Kidney (tissue), 14 donors: Measurements from ENCODE around the gene PIM3. TPM values are rescaled to one million over a fixed set of nuclear protein-coding genes. Genes with fewer than 3 reads are reported as not detected.

Experiments used
- DNase-seq, 5 donors: peaks; one replicate each; pipeline ENCODE4 v3.0.0-alpha.2; 2013 to 2020
- FAIRE-seq: peaks from 2 replicates; lab custom pipeline; 2012; peaks lifted over from hg19 to GRCh38; lab: Jason Lieb, UNC
- H3K27ac ChIP-seq, 2 donors: one replicate each; pipeline ENCODE4 v1.7.0; 2013; ENCODE audit warnings: low read depth in 2 of 2, low read length in 2 of 2, inconsistent platforms in 1 of 2
- H3K27me3 ChIP-seq: one replicate; pipeline ENCODE4 v1.7.1; 2013; ENCODE audit warnings: low read length, inconsistent platforms; ENCODE audit not compliant: control insufficient read depth, insufficient read depth
- H3K36me3 ChIP-seq, 3 donors: one replicate each; pipeline versions ENCODE4 v1.7.0 to v1.7.1; 2013; ENCODE audit warnings: low read length in 3 of 3, control low read depth in 1 of 3, inconsistent platforms in 1 of 3; ENCODE audit not compliant: insufficient read depth in 3 of 3, control insufficient read depth in 2 of 3
- H3K4me1 ChIP-seq, 3 donors: one replicate each; pipeline versions ENCODE4 v1.7.0 to v1.7.1; 2013; ENCODE audit warnings: low read length in 3 of 3, inconsistent platforms in 1 of 3, low read depth in 1 of 3; ENCODE audit not compliant: control insufficient read depth in 2 of 3, insufficient read depth in 2 of 3
- H3K4me3 ChIP-seq, 3 donors: one replicate each; pipeline versions ENCODE4 v1.7.0 to v1.8.1; 2013; ENCODE audit warnings: low read length in 3 of 3, control low read depth in 1 of 3, inconsistent platforms in 1 of 3
- H3K9ac ChIP-seq, 3 donors: one replicate each; pipeline versions ENCODE4 v1.7.0 to v1.7.1; 2013; ENCODE audit warnings: low read length in 3 of 3, control low read depth in 1 of 3, inconsistent platforms in 1 of 3
- H3K9me3 ChIP-seq, 3 donors: one replicate each; pipeline versions ENCODE4 v1.7.0 to v1.7.1; 2013; ENCODE audit warnings: low read length in 3 of 3, control low read depth in 1 of 3, inconsistent platforms in 1 of 3; ENCODE audit not compliant: control insufficient read depth in 2 of 3, insufficient read depth in 1 of 3
- intact Hi-C: fragments of 100-400 bp; cut with DNase I; formaldehyde crosslinking; loops from one replicate; pipeline ENCODE4 v1.11.1; 2022
- polyA plus RNA-seq: library from polyadenylated mRNA; stranded (reverse); fragments of 350-450 nt; fragmentation: Illumina TruSeq; extraction: RNeasy Lipid Tissue Mini Kit (QIAGEN cat#74804); gene quantifications from one replicate; pipeline ENCODE4 v1.2.3, GENCODE V29; 2014; ENCODE audit warnings: low read depth, low replicate concordance; ENCODE audit not compliant: insufficient read depth
- total RNA-seq: library from RNA; stranded (reverse); fragmentation: NEBNext Ultra II Directional; extraction: Animal tissue kit (Norgen Biotek cat#: 25700); gene quantifications from one replicate; pipeline ENCODE4 v1.2.1, GENCODE V29; 2021
- TF ChIP-seq, protein P1 (sequence below): IDR thresholded peaks from 3 replicates; pipeline ENCODE4 v1.5.1; 2012; ENCODE audit warnings: mild to moderate bottlenecking, moderate library complexity, borderline replicate concordance; ENCODE audit not compliant: insufficient read depth; ENCODE audit errors: extremely low read depth
- donor health status: control.
- donor health status: control.
- donor health status: control.
- donor health status: control.
- donor health status: control.
- donor health status: DM: yes; HTN: yes; CAD: no.
- donor health status: Normal renal cell carcinoma (clear cell type).

PIM3 gene
- total and polyA plus RNA-seq, 2 donors from 2014 or later = 96.5 to 107 TPM

GRCh38 chr22:49948958-49949913, 11.3 kb upstream of the PIM3 start:
- peak in 1 of 5 donors; percentile 97 for DNase-seq
- Histone ChIP-seq H3K36me3 (no peaks in the 10 kb centered on the region), H3K9ac (peak overlapping the region in 1 of 3 donors; percentile 34), H3K9me3 (no peaks in the 10 kb centered on the region), H3K4me3 (no peak overlapping the region), H3K4me1 (peaks cover 0 to 46% (median 25%) of the 10 kb centered on the region in 3 donors), H3K27ac (peak overlapping the region; percentile 76 to 81), H3K27me3 (no peaks in the 10 kb centered on the region)
- TF ChIP-seq, protein P1, sequence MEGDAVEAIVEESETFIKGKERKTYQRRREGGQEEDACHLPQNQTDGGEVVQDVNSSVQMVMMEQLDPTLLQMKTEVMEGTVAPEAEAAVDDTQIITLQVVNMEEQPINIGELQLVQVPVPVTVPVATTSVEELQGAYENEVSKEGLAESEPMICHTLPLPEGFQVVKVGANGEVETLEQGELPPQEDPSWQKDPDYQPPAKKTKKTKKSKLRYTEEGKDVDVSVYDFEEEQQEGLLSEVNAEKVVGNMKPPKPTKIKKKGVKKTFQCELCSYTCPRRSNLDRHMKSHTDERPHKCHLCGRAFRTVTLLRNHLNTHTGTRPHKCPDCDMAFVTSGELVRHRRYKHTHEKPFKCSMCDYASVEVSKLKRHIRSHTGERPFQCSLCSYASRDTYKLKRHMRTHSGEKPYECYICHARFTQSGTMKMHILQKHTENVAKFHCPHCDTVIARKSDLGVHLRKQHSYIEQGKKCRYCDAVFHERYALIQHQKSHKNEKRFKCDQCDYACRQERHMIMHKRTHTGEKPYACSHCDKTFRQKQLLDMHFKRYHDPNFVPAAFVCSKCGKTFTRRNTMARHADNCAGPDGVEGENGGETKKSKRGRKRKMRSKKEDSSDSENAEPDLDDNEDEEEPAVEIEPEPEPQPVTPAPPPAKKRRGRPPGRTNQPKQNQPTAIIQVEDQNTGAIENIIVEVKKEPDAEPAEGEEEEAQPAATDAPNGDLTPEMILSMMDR = no peak
- FAIRE-seq = no peak
- intact Hi-C loops = no loop called here

DNA sequence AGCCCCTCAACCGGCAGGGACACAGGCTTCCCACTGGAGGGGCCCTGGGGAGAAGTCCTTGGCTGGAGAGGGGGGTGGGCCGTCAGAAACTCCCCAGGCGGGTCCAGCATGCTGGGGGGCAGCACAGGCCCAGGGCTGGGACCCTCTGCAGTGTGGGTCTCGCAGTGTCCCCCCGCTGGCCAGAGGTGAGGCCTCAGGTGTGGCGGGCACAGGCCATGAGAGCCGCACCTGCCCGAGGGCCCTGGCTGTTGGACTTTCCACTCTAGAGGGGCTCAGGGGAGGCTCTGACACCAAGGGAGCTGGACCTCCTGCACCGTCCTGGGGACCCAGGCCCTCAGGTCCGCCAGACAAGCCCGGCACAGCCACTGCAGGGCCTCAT, 10.7 kb upstream of the PIM3 start:
- intact Hi-C loops = no loop called here
- peaks cover 0 to 52% (median 25%) of the 10 kb centered on the region in 3 donors for H3K4me1 ChIP-seq
- FAIRE-seq = no peak

GRCh38 chr22:49950396-49950994, 10.1 kb upstream of the PIM3 start:
- H3K9me3 ChIP-seq = no peaks in the 10 kb centered on the region
- DNase-seq = peak in 1 of 5 donors; percentile 73
- H3K9ac ChIP-seq = peak overlapping the region in 1 of 3 donors; percentile 84
- no peaks in the 10 kb centered on the region for H3K36me3 ChIP-seq
- no peaks in the 10 kb centered on the region for H3K27me3 ChIP-seq
- intact Hi-C loops = no loop called here
- peaks cover 0 to 56% (median 25%) of the 10 kb centered on the region in 3 donors for H3K4me1 ChIP-seq
- TF ChIP-seq, protein P1 = no peak
- peak overlapping the region; percentile 94 to 99 for H3K27ac ChIP-seq
- no peak for FAIRE-seq
- H3K4me3 ChIP-seq = no peak overlapping the region

More for the DNA sequence above, 10.7 kb upstream of the PIM3 start:
- TF ChIP-seq, protein P1 = no peak
- DNase-seq = no peak
- H3K27ac ChIP-seq = peak overlapping the region; percentile 76 to 81
- H3K36me3 ChIP-seq = no peaks in the 10 kb centered on the region
- H3K9me3 ChIP-seq = no peaks in the 10 kb centered on the region
- no peaks in the 10 kb centered on the region for H3K27me3 ChIP-seq
- H3K9ac ChIP-seq = no peak overlapping the region
- no peak overlapping the region for H3K4me3 ChIP-seq
